ENCODE measurements around the gene CFAP206.
"Not testable (repeated sequence)": the region's sequence is repeated elsewhere in the genome, so short reads cannot be mapped to it uniquely, and the experiment has no call there.

Gene CFAP206

DNA sequence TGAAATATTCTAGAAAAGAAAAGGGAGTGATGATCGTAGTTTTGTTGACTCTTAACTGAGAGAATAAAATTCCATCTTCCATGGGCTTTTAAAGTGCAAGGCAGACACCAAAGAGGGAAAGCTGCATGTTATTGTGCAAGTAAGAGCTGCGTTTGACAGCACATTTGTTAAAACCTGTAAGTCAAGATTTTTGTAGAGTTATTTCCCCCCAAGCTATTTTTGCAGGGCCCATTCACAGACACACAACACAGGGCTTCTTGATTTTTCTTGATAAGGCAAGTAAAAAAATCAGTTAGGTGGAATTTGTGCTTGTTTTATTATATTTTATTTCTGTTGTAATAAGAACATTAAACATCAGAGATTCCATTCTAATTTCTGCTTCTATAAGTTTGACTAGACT lies 13.8 kb downstream of the CFAP206 start:
- DNase-seq = no peak

DNA sequence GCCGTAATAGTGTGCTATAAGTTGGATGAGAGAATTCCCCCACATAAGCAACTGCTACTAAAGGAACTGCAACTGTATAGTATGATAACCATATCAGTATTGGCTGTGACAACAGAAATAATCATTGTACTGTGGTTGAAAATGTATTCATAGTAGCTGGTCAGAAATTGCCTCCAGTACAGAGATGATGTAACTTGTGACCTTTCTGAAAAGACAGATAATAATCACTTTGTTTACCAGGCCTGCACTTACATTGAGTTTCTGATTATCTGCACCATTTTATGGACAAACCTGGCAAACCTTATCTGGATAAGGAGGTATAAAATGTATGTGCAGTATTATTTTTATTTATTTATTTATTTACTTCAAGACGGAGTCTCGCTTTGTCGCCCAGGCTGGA lies 19.0 kb downstream of the CFAP206 start:
- DNase-seq = no peak

GRCh38 chr6:87430499-87430898 lies 22.7 kb downstream of the CFAP206 start:
- no peak for DNase-seq

DNA sequence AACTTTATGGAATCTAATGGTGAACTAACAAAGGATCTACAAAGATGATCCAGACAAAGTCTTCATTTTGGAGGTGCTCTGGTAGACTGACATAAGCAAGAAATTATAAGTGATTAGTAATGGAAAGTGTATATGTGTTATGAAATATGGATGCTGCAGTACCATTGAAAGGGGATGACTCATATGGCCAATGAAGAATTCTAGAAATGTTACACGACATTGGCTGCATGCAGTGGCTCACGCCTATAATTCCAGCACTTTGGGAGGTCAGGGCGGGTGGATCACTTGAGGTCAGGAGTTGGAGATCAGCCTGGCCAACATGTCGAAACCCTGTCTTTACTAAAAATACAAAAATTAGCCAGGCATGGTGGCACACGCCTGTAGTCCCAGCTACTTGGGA lies 23.5 kb downstream of the CFAP206 start:
- no peak for DNase-seq

GRCh38 chr6:87436435-87436834 lies 28.7 kb downstream of the CFAP206 start:
- DNase-seq = no peak

DNA sequence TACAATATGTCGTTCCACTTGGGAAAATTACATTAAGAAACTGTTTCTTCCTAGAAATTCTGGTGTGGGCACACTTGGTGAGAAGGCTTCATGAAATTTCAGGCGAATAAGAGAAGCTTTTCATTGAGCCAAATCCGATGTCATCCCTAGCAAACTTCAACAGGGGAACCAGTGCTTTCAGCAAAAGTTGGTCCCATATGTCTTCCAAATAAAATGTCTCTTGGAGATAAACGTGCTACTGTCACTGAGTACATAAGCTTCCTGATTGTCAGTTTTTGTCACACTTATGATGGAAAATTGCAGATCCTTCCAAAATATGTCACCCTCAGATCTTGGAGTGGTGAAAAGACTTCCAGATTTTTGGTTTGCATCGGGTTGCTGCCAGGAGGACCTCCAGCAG lies 33.9 kb downstream of the CFAP206 start:
- DNase-seq = no peak

DNA sequence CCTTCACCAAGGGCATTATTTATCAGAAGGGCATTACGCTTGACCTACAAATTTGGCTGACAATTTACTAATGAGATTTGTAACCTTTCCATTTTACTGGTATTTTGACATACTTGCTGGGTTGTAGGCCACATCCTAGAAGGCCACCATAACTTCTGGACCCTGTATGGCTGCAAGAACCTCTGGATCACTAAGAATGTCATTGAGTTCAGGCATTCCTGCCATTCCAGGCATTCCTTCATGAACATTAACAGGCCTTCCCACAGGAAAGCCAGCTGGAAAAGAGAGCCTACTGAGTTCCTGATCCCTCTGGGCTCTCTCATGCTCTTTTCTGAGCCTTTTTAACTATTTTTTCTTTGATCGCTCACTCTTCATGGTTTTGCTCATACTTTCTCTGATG lies 36.6 kb downstream of the CFAP206 start:
- no peak for DNase-seq

DNA sequence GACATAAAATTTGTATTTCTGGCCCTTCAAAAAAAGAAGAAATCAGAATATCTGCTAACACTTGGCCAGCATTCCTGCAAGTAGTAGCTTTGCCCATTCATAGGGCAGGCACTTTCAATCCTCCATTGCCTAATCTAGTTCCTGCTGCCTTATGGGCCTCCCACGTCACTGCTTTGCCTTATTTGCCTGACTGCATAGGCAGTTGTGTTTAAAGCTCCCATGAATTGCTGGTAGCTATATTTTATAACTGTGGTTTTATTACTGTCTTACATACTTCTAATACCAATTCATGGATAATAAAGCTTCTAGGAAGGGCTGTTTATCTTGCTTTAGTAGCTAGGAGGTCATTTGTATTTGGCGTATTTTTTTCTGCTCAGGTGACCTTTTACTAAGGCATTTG lies 57.3 kb downstream of the CFAP206 start:
- DNase-seq = no peak

GRCh38 chr6:87472525-87473418 lies 65.0 kb downstream of the CFAP206 start, which contains the start of gene SLC35A1:
TSS of gene SLC35A1 (plus strand) at chr6:87472974. CDS start at chr6:87473004, 30 bp downstream.
- DNase-seq = peak; percentile 77 to 82

DNA sequence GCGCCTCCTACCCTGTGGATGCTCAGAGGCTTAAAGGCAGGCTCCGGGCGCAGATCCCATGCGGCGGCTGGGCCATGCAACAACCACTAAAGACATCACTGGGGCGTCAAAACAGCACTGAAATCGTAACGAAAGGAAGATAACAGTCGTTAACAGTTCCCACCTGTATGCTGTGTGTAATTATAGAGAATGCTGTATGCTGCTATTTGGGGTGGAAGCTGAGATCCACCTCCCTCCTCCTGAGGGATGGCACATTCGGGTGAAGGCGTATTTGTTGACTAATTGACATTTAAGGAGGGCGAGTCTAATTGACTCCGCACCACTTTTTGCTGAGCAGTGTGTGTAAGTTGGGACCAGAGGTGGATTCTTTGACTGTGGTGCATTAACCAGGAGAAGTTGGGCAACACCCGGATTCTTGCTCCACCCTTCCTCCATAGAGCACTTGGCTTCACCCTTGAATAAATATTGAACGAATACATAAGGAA lies 65.7 kb downstream of the CFAP206 start:
- DNase-seq = peak in 1 of 2 experiments; percentile 49

- DNase-seq = no peak
Measured at GRCh38 chr6:87481931-87482330, 74.2 kb downstream of the CFAP206 start.

DNA sequence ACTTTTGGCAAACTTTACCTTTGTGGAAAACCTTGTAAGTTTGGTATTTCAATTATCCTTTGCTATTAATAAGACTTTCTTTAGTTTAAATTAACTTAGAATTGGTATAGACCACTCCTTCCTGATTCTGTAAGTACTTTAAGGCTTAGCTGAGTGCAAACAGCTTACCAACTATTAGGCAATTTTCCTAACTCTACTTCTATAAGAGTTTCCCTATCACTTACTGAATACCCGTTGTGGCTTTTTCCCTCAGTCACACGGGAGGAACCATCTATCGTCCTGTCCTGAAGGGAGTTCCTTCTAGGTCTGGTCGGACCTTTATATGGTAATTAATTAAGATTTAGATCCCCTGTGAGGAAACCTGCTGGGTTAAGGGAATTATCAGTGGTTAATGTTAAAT lies 74.6 kb downstream of the CFAP206 start:
- no peak for DNase-seq

DNA sequence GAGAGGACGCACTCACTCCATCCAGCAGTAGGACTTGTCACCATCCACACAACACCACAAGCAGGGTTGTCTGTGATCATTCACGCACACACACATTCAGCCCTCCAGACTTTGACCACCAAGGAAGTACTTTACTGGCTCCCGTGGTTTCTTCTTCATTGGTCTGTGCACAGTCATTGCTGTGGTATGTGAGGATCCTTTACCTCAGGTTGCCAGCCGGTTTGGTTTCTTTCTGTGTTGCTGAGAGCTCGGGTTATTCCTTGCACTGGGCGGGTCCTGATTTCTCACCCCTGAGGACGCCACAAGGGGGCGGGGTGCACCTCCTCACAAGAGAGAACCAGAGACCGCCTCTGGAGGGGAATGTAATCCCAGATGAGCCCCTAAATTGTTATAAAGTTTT lies 76.2 kb downstream of the CFAP206 start:
- peak in 1 of 2 experiments; percentile 4 for DNase-seq

DNA sequence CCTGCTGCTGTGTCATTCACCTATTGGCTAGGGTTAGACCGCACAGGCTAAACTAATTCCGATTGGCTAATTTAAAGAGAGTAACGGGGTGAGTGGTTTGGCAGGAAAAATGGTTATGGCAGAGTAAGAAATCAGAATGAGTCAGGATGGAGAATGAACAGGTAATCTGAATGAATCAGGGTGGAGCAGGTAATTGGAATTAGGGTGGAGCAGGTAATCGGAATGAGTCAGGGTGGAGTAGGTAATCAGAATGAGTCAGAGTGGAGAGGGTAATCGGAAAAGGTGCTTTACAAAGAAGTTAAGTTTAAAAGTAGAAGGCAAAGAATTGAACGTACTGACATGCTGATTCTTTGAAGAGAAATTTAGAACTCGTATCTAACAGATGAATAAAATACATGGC lies 76.7 kb downstream of the CFAP206 start:
- no peak for DNase-seq

DNA sequence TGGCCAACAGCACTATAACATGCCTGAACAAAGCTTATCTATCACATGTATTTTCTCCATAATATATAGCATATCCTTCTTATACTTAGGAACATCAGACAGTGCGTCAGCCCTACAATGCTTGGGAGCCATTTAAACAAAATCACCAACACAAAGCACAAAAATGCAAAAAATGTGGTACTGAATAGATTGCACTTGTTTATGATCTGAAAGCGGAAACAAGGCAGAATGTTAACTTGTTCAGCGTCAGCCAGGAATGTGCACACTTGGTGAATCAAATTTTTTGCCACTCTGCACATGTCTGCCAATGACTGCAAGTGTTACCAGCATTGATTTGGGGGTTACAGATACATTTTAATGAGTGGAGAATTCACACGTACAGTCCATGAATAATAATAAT lies 79.8 kb downstream of the CFAP206 start:
- no peak for DNase-seq

- not testable (repeated sequence) for DNase-seq
Measured at GRCh38 chr6:87489326-87489725, 81.6 kb downstream of the CFAP206 start.

- no peak for DNase-seq
Measured at GRCh38 chr6:87494761-87495422, 87.1 kb downstream of the CFAP206 start.

GRCh38 chr6:87498048-87498447 lies 90.3 kb downstream of the CFAP206 start:
- no peak for DNase-seq

- no peak for DNase-seq
Measured at GRCh38 chr6:87501809-87502572, 94.2 kb downstream of the CFAP206 start.

- no peak for DNase-seq
Measured at GRCh38 chr6:87504441-87504840, 96.7 kb downstream of the CFAP206 start.
